Vagina (tissue), 2 donors: Measurements from ENCODE around the gene RCL1. TPM values are rescaled to one million over a fixed set of nuclear protein-coding genes. Genes with fewer than 3 reads are reported as not detected.

Experiments
- DNase-seq, 2 donors: peaks; one replicate each; pipeline ENCODE4 v3.0.0-alpha.2; 2017; ENCODE audit errors: extremely low spot score in 2 of 2
- H3K27ac ChIP-seq: fragments of 200-600 bp; sonication (generic); one replicate; pipeline ENCODE4 v1.5.1; 2019
- H3K27me3 ChIP-seq: fragments of 200-600 bp; sonication (generic); one replicate; pipeline ENCODE4 v1.5.1; 2019
- H3K36me3 ChIP-seq, 2 donors: fragments of 200-600 bp; sonication (generic); one replicate each; pipeline ENCODE4 v1.5.1; 2017 to 2019
- H3K4me1 ChIP-seq: fragments of 200-600 bp; sonication (generic); one replicate; pipeline ENCODE4 v1.5.1; 2019
- H3K4me3 ChIP-seq, 2 donors: fragments of 200-600 bp; sonication (generic); 1 replicate in 1 of 2; 2 replicates in 1 of 2; pipeline ENCODE4 v1.5.1; 2016 to 2019
- H3K9me3 ChIP-seq: fragments of 200-600 bp; sonication (generic); one replicate; pipeline ENCODE4 v1.5.1; 2019
- POLR2A ChIP-seq, 2 donors: fragments of 450-650 bp; IDR thresholded peaks; one replicate each; pipeline ENCODE4 v1.6.1; 2017; ENCODE audit warnings: antibody characterized with exemption in 2 of 2, mild to moderate bottlenecking in 2 of 2, moderate library complexity in 2 of 2
- POLR2AphosphoS5 ChIP-seq, 2 donors: sonication (generic); formaldehyde crosslinking; IDR thresholded peaks; one replicate each; pipeline ENCODE4 v1.9.0; 2017; ENCODE audit warnings: antibody characterized with exemption in 2 of 2, mild to moderate bottlenecking in 2 of 2, low read depth in 1 of 2; ENCODE audit not compliant: insufficient read depth in 1 of 2
- intact Hi-C: fragments of 100-400 bp; cut with DNase I; formaldehyde crosslinking; loops from one replicate; pipeline ENCODE4 v1.15.1; 2023
- total RNA-seq: library from RNA; depleted of rRNA; stranded (reverse); fragments of >200 nt; gene quantifications from one replicate; pipeline ENCODE4 v1.2.3, GENCODE V29; 2016
- TF ChIP-seq, protein P1 (sequence below), 3 experiments: fragments of 450-650 bp in 2 of 3; fragments of 200-600 bp in 1 of 3; sonication (generic) in 1 of 3; IDR thresholded peaks; one replicate each; pipeline ENCODE4 v1.5.1; 2017 to 2019; ENCODE audit warnings: antibody characterized with exemption in 3 of 3, mild to moderate bottlenecking in 2 of 3, moderate library complexity in 2 of 3

The RCL1 gene
- total RNA-seq, 1 donor from 2014 or later = 24.8 TPM

DNA sequence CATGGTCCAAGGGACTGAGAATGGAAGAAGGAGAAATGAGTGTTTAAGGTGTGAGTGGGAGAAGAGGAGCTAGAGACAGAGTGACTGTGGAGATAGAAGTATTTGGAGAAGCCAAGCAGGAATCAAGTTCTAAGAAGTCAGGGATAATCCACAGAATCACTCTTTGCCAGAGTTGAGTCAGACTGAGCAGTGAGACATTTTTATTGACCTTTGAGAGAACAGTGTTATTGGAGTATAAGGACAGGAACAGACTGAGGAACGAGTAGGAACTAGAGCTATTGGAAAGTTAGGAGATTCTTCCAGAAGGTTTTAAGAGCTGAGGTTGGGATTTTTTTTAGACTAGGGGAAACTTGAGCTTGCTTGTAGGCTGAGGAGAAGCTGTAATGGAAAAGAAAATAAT lies 37.2 kb downstream of the RCL1 start:
- no peaks in the 10 kb centered on the region for H3K36me3 ChIP-seq
- no peaks in the 10 kb centered on the region for H3K4me1 ChIP-seq
- no peaks in the 10 kb centered on the region for H3K9me3 ChIP-seq
- peak overlapping the region; percentile 21 for H3K27ac ChIP-seq
- TF ChIP-seq POLR2AphosphoS5 (IDR thresholded peaks at IDR 0.05; ENCODE audit: insufficient read depth in 1 of 2, low read depth in 1 of 2) (no peak), POLR2A (IDR thresholded peaks at IDR 0.05) (no peak)
- TF ChIP-seq, protein P1, sequence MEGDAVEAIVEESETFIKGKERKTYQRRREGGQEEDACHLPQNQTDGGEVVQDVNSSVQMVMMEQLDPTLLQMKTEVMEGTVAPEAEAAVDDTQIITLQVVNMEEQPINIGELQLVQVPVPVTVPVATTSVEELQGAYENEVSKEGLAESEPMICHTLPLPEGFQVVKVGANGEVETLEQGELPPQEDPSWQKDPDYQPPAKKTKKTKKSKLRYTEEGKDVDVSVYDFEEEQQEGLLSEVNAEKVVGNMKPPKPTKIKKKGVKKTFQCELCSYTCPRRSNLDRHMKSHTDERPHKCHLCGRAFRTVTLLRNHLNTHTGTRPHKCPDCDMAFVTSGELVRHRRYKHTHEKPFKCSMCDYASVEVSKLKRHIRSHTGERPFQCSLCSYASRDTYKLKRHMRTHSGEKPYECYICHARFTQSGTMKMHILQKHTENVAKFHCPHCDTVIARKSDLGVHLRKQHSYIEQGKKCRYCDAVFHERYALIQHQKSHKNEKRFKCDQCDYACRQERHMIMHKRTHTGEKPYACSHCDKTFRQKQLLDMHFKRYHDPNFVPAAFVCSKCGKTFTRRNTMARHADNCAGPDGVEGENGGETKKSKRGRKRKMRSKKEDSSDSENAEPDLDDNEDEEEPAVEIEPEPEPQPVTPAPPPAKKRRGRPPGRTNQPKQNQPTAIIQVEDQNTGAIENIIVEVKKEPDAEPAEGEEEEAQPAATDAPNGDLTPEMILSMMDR (IDR thresholded peaks at IDR 0.05) = no peak
- no peak for DNase-seq
- no peaks in the 10 kb centered on the region for H3K27me3 ChIP-seq
- intact Hi-C loops = no loop called here
- no peak overlapping the region for H3K4me3 ChIP-seq

DNA sequence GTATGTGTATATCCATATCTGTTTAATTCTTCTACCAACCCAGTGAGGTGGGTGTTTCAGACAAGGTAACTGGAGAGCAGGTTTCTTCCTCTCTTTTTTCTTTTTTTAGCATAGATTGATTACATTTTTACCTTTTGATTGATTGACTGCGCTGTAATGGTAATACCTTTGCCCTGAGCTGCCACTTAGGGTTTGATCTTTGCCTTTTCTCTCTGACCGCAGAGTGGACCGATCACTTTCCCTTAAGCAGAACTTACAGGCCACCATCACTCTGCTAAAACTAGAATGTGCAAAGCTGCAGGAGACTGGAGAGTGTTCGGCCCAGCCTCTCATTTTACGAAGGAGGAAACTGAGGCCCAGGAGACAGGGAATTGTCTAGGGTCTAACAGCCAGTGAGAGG lies 38.0 kb downstream of the RCL1 start:
- Histone ChIP-seq H3K9me3 (no peaks in the 10 kb centered on the region), H3K27me3 (no peaks in the 10 kb centered on the region), H3K27ac (no peak overlapping the region), H3K4me3 (no peak overlapping the region), H3K36me3 (no peaks in the 10 kb centered on the region), H3K4me1 (no peaks in the 10 kb centered on the region)
- DNase-seq = no peak
- intact Hi-C loops = no loop called here
- TF ChIP-seq POLR2AphosphoS5 (IDR thresholded peaks at IDR 0.05; ENCODE audit: insufficient read depth in 1 of 2, low read depth in 1 of 2) = no peak
- TF ChIP-seq POLR2A (IDR thresholded peaks at IDR 0.05) = no peak
- TF ChIP-seq, protein P1 (IDR thresholded peaks at IDR 0.05) = no peak

GRCh38 chr9:4831119-4831518 lies 38.4 kb downstream of the RCL1 start:
- Histone ChIP-seq H3K4me1 (no peaks in the 10 kb centered on the region), H3K4me3 (no peak overlapping the region), H3K27ac (no peak overlapping the region), H3K9me3 (no peaks in the 10 kb centered on the region), H3K36me3 (no peaks in the 10 kb centered on the region), H3K27me3 (no peaks in the 10 kb centered on the region)
- no peak for DNase-seq
- intact Hi-C loops = no loop called here
- TF ChIP-seq, protein P1 (IDR thresholded peaks at IDR 0.05) = no peak
- no peak for TF ChIP-seq POLR2A (IDR thresholded peaks at IDR 0.05)
- no peak for TF ChIP-seq POLR2AphosphoS5 (IDR thresholded peaks at IDR 0.05; ENCODE audit: insufficient read depth in 1 of 2, low read depth in 1 of 2)

DNA sequence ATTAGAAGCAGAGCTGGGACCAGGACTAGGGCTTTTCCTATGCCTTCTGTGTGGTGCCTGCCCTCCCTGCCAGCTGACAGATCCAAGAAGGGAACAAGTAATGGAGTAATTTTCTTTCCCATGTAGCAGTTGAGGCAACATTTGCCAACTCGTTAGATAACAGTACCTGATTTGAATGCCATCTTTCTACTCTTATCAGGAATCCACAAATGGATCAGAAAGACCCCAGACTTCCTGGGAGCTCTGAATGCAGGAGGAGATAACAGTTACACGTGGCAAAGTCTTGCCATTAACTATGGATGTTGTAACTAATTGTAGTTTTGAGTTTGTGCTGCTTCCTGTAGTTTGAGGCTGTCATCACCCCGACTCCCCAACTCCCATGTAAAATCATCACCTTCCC lies 39.2 kb downstream of the RCL1 start:
- DNase-seq = no peak
- Histone ChIP-seq H3K4me1 (no peaks in the 10 kb centered on the region), H3K27me3 (no peaks in the 10 kb centered on the region), H3K27ac (no peak overlapping the region), H3K4me3 (no peak overlapping the region), H3K36me3 (no peaks in the 10 kb centered on the region), H3K9me3 (no peaks in the 10 kb centered on the region)
- intact Hi-C loops = no loop called here
- TF ChIP-seq, protein P1 (IDR thresholded peaks at IDR 0.05) = no peak
- TF ChIP-seq POLR2AphosphoS5 (IDR thresholded peaks at IDR 0.05; ENCODE audit: insufficient read depth in 1 of 2, low read depth in 1 of 2) (no peak), POLR2A (IDR thresholded peaks at IDR 0.05) (no peak)

DNA sequence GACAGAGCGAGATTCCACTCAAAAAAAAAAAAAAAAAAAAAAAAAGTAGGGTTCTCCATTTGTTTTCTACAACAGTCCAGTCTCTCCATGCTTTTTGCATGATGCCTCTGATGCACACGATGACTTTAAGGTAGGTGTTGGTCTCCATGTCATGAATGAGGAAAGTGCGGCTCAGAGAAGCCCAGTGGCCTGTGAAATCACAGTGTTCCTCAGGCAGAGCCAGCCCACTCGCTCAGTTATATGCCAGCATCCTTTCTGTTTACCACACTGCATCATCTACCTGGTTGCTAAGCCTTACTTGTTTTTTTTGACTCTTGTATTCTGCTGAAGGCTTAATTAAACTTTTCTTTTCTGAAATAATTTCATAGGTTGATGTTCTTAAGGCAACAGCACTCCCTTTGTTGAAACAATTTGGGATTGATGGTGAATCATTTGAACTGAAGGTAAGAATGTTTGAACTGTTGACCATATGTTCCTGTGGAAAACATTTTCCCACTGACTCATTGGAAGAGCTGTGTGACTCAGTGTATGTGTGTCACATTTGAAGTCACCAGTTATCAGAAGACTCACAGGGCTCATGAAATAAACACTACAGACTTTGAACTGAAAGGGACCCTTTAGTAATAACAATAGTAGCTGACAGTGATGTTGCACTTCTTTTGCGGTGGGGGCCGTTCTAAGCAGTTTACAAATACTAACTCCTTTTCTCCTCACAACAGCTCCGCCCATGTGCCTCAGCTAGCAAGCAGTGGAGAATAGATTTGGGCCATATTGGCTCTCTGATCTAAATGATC lies 40.2 kb downstream of the RCL1 start:
- DNase-seq = no peak
- Histone ChIP-seq H3K4me3 (no peak overlapping the region), H3K36me3 (no peaks in the 10 kb centered on the region), H3K9me3 (no peaks in the 10 kb centered on the region), H3K27ac (no peak overlapping the region), H3K27me3 (no peaks in the 10 kb centered on the region), H3K4me1 (no peaks in the 10 kb centered on the region)
- no peak for TF ChIP-seq POLR2A (IDR thresholded peaks at IDR 0.05)
- TF ChIP-seq POLR2AphosphoS5 (IDR thresholded peaks at IDR 0.05; ENCODE audit: insufficient read depth in 1 of 2, low read depth in 1 of 2) = peak in 1 of 2 donors; percentile 14
- intact Hi-C loops = no loop called here
